Midbrain (tissue), 1 donor: ENCODE data around the gene NTPCR.

ENCODE experiments used
- DNase-seq: peaks from one replicate; lab custom pipeline; 2025; lab: John Stamatoyannopoulos, UW

Gene NTPCR

GRCh38 chr1:232962761-232963745, 12.6 kb downstream of the NTPCR start:
- DNase-seq: no peak

- no peak for DNase-seq
These were observed 14.2 kb downstream of the NTPCR start for GRCh38 chr1:232964601-232965000.

- no peak for DNase-seq
These were observed 14.9 kb downstream of the NTPCR start for GRCh38 chr1:232965124-232965911.

- no peak for DNase-seq
These were observed 15.5 kb downstream of the NTPCR start for GRCh38 chr1:232965912-232966217.

GRCh38 chr1:232966663-232967062, 16.3 kb downstream of the NTPCR start:
- no peak for DNase-seq

- DNase-seq: no peak
These were observed 18.0 kb downstream of the NTPCR start for GRCh38 chr1:232968391-232968790.

- peak; percentile 24 for DNase-seq
These were observed 18.6 kb downstream of the NTPCR start for GRCh38 chr1:232968965-232969364.

GRCh38 chr1:232969799-232970198, 19.4 kb downstream of the NTPCR start:
- DNase-seq: no peak

- DNase-seq: no peak
These were observed 20.1 kb downstream of the NTPCR start for GRCh38 chr1:232970508-232970907.

GRCh38 chr1:232973652-232974611, 23.5 kb downstream of the NTPCR start:
- no peak for DNase-seq

- DNase-seq: no peak
These were observed 24.6 kb downstream of the NTPCR start for GRCh38 chr1:232974971-232975370.

GRCh38 chr1:232978091-232978634, 27.8 kb downstream of the NTPCR start:
- no peak for DNase-seq

- no peak for DNase-seq
These were observed 28.4 kb downstream of the NTPCR start for GRCh38 chr1:232978815-232979214.

GRCh38 chr1:232979558-232979957, 29.1 kb downstream of the NTPCR start:
- no peak for DNase-seq

GRCh38 chr1:232980355-232980978, 30.1 kb downstream of the NTPCR start:
- no peak for DNase-seq

- DNase-seq: no peak
These were observed 30.7 kb downstream of the NTPCR start for GRCh38 chr1:232980986-232981560.

- no peak for DNase-seq
These were observed 32.0 kb downstream of the NTPCR start for GRCh38 chr1:232982238-232982944.

- no peak for DNase-seq
These were observed 33.0 kb downstream of the NTPCR start for GRCh38 chr1:232983375-232983774.

GRCh38 chr1:232983817-232984567, 33.6 kb downstream of the NTPCR start:
- DNase-seq: no peak
